HG03139 (cell line): ENCODE measurements around the gene KCNC4.
A peak's percentile ranks its signal among the peaks of the same experiment; 100 is the strongest.

Experiments used
- ATAC-seq: cut with Tn5 transposase; IDR thresholded peaks from one replicate; pipeline ENCODE4 v1.9.1; 2021; ENCODE audit not compliant: unreplicated experiment

KCNC4 gene

DNA sequence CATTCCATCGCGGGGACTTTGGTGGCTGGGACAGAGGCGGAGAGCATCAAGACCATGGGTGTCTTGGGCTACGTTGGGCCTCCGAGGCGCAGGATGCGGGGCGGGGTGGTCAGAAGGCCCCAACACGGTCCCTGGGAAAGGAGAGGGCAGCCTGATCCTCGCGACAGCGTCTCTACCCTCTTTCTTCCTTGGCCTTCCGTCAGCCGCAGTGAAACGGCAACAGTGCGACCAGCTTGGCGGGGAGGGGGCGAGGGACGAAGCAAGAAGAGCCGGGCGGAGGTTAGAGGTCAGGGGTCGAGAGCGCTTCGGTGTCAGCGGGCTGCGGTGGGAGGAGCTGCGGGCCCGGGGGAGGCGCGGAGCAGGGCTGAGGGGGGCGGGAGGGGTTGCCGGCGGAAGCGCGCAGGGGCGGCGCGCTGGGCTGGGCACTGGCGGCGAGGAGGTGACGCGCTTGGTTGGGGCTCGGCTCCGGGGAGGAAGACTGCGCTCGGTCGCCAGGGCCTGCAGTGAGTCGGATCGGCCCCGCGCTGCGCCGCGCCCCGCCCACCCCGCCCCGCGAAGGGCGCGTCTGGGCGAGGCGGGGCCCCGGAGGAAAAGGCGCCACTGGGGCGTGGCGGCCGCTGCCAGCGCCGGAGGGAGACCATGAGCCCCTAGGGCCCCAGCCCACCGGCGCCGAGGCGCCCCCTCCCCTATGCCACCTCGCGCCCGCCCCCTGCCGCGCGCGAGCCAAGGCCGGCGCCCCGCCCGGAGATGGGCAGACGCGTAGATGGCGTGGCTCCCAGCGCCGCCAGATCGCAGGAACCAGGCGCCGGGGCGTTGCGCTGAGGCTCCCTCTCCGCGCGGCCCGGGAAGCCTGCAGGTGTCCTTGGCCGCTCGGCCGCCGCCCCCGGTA is at the start of gene KCNC4:
Gene KCNC4, plus strand, starts transcription at position 600 of the 889 bp plus-strand sequence. CDS start 1,186 bp downstream, outside the sequence.
- ATAC-seq: peak; percentile 85

DNA sequence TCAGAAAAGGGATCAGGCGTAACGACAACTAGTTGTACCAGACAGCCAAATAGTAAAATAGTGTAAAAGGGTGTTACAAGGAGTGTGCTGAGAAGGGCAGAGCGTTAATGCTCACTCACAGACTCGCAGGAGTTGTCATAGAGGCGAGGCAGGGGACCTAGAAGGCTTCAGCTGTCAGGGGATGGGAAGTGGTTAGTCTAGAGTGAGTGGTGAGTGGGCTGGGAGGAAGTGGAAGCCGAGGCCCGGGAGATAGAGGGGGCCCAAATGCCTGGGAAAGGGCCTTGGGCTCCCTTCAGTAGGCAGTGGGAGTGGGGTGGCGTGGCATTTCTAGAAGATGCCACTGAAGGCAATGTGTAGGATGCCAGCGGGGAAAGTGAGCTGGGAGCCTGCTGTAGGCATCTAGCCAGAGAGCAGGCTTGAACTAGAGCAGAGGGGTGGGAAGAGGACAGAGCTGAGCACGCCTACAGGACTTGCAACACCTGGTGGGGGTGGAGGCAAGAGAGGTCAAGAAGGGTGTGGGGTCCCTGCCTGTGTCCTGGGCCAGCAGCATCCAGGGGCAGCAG is 49.5 kb upstream of the KCNC4 start:
- no peak for ATAC-seq

DNA sequence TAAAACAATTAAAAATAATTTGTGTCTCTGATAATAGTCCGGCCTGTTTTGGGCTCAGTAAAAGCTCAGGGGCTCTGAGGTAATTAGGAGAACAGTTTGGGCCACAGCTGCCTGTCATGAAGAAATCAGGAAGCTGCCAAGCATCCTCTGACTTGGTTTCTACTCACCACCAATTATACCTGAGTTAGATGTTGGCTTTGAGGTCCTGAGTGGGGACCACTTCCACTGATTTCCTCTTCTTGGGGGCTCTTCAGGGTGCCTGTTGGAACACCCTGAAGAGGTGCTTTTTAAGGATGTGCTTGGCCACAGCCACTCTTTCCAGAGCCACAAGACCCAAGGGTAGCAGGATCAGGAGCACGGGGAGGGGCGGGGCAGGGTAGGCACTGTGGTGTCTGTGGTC is 48.9 kb upstream of the KCNC4 start:
- no peak for ATAC-seq

DNA sequence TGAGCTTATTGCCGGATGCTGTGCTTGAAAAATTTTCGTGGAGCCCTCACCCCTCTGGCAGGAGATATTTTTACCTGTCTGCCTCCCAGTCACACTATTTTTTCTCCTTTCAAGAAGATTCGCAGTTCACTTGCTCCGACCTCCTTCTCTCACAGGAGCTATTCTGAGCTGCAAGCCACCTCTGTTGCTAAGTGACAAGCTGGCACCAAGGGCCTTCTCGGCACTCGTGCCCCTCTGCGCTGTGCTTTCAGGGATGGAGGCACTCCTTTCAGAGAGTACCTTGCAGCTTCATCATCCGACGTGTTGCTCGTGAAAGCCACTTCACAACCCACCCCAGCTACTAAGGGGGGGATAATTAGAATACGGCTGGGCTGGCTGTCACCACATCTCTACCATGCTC is 48.3 kb upstream of the KCNC4 start:
- no peak for ATAC-seq

DNA sequence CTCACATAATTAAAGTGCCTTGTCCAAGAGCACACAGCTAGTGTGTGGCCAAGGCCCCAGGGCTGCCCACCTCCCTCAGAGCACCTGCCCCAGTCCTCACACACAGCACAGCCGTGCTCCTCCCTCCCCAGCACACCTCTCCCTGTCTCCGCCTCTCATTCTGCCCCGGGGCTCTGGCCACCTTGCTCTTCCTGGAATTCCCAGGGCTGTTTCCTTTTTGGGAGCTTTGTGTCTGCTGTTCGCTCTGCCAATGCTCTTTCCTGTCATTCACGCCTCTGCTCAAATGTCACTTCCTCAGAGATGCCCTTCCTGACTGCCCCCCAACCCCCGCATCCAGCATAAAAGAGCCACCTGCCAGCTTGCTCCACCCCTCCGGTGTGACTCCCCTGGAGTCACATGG is 46.5 kb upstream of the KCNC4 start:
- no peak for ATAC-seq

DNA sequence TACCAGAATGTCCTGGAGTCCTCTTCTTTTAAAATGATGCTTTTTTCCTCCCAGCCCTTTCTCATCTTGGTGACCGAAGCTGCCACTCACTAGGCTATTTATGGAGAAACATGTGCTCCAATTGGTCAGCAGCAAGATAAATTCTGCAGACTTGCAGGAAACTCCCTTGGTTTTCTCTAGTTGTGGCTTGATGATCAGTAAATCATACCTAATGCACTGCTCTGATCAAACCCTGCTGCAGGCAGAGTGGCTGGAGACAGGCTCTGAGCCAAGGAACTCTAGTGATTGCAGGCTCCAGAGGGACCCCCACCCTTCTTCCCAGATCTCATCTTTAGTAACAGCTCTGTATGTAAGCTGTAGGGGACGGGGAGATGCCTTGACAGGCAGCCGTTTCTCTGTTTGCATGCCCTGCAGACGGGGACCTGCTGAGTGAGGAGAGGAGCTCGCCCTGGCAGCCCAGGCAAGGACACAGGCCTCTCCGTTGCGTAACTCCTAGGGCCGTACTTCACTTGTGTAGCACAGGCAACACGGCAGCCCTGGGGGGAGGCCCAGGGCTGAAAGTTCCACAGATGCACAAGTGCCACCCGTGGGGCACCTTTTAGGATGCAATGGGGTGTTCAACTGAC is 45.3 kb upstream of the KCNC4 start:
- ATAC-seq: no peak

DNA sequence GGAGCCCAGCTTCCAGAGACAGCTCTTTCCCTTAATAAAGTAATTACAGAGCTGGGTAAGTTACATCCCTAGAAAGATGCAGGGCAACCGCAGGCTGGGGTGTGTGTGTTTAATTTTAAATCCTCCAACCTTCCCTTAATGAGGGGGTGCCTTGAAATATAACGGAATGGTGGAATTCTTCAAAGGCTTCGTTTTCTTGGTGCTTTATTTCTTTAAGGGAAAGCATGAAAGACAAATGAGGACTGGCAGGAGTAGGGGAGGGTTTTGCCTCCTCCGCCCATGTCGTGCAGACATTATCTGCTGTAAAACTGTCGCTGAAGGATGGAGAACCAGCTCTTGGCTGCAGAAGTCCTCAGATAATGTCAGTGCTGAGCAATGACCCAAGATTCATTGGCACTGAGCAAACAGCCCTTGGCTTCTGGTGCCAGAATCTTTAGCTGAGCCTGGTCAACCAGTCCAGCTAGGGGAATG is 44.3 kb upstream of the KCNC4 start:
- no peak for ATAC-seq

DNA sequence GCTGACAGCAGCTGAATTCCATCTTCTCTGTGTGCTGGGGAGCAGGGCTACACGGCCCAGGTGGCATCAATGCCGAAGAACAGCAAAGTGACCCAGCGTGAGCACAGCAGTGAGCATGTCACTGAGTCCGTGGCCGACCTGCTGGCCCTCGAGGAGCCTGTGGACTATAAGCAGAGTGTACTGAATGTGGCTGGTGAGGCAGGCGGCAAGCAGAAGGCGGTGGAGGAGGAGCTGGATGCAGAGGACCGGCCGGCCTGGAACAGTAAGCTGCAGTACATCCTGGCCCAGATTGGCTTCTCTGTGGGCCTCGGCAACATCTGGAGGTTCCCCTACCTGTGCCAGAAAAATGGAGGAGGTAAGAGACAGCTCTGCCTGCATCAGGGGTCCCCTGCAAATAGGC is 43.3 kb upstream of the KCNC4 start:
- ATAC-seq: no peak

DNA sequence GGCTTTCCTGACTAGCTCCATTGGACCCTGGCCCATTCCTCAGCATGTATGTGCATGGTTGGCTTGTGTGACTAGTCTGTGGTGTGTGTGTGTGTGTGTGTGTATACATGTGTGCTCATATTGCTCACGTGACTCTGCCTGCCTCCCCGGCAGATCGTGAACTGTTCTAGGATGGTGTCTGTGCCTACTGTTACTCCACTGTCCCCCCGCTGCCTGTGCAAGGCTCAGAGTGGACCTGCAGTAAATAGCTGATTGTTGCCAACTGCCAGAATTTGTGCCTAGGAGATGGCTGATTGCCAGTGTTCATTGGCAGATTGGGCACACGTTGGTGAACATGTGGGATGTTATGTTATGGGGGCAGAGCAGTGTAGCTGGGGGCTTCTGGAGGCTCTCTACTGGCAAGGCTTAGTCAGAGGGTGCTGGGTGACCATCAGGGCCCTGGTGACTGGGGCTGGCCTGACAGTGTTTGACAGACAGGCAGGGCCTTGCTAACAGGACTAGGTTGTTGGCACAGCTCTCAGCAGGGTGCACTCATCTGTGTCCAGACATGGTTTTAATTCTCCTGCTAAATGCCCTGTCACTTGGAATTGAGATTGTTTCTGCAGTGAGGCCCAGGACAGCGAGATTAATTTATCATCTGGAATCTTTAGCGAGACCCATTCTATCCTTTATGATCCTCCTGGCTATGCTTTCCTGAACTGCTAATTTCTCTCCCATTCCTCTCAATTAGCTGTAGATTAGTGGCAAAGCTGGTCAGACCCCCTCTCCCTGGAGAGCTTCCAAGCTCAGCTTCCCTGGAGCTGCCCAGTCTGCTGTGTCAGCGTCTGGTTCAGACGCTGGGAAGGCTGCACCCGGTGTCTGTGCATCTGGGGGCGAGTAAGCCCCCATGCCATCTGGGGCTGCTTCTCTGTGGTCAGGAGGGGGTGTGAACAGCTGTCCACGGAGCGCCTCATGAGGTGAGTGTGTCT is 39.1 kb upstream of the KCNC4 start:
- no peak for ATAC-seq

DNA sequence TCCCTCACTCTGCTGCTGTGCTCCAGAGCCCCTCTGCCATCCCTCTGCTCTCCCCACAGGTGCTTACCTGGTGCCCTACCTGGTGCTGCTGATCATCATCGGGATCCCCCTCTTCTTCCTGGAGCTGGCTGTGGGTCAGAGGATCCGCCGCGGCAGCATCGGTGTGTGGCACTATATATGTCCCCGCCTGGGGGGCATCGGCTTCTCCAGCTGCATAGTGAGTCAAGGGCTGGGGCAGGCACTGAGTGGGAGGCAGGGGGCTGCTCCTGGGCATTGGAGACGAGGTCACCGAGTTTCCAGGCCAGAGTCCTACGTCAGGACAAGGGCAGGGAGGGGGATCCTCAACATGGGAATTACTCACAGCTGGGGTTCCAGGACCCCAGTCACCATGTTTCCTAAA is 38.1 kb upstream of the KCNC4 start:
- ATAC-seq: no peak

DNA sequence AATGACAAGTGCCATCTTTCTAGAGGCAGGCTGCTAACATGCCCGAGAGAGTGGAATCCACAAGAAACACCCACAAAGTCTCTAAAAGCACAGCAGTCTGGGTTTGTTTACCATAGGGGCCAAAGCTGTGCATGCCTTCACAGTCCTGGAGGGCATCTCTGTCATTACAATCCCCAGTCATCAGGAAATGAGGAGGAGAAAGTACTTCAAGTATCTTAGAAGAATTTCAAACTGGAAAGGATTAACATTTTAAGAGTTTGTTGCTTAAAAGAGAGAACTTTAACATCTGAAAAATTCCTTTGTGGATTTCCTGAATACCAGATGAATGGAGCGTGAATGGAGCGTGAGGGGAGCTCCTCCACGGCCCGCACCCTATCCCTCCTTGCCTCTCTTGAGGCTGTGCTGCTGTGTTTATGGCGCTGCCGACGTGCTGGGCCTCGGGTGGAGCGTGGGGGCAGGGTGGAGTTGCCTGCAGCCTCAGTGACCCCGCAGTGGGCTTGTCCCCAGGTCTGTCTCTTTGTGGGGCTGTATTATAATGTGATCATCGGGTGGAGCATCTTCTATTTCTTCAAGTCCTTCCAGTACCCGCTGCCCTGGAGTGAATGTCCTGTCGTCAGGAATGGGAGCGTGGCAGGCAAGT is 36.5 kb upstream of the KCNC4 start:
- ATAC-seq: no peak

DNA sequence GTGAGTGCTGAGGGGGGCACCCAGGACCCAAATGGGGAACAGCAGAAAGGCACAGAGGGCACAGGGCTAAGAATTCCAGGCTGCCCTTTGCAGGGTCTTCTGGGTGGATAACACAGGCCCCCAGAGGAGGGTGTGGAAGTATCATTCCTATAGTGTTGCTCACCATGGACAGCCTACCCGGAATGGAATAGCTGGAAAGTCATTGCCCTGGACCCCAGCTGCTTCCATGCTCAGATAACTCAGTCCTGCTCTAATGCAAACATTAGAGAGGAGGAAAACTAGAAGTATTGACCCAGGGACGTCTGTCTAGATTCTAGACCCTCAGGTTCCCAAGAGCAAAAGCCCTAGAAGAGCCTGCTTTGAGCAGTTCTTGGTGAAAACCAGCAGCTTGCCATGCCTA is 35.2 kb upstream of the KCNC4 start:
- no peak for ATAC-seq

DNA sequence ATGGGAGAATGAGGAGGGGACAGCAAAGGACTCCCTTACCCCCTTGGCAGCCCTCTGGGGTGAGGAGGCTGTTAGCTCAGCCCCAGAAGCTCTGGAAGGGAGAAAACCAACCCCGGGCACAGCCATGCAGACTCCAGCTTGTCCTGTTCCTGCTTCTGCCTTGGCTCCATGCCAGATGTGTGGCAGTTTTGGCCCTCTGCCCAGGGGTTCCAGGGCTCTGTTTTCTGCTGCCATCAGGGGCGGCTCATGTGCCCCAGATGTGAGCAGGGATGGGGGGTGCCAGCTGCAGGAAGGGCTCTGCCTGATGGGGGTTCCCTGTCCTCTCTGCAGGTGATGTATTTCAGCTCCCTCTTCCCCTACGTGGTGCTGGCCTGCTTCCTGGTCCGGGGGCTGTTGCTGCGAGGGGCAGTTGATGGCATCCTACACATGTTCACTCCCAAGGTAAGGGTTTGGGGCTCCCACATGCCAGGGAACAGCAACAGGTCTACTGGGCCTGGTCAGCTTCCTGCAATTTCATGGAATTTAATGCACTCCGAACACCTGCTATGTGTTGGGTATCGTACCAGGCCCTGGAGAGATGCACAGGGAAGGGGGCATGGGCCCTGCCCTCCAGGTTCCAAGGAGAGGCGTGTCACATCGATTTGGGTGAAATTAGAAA is 33.7 kb upstream of the KCNC4 start:
- no peak for ATAC-seq

DNA sequence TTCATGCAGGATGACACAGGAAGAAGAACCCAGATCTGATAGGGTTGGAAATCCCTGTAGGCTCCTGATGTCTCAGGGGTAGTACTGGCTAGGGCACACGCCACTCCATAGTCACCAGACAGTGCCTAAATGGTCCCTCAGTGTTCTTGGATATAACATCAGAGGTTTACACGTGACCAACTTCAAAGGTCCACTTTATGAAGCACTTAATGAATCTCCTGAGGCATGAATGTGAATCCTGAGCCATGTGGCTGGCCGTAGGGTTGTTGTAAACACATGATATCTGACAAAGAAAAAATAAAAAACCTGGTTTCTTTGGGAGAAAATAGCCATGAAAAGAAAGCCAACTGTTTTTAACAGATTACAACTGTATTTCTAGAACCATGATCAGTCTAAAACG is 32.3 kb upstream of the KCNC4 start:
- ATAC-seq: no peak

DNA sequence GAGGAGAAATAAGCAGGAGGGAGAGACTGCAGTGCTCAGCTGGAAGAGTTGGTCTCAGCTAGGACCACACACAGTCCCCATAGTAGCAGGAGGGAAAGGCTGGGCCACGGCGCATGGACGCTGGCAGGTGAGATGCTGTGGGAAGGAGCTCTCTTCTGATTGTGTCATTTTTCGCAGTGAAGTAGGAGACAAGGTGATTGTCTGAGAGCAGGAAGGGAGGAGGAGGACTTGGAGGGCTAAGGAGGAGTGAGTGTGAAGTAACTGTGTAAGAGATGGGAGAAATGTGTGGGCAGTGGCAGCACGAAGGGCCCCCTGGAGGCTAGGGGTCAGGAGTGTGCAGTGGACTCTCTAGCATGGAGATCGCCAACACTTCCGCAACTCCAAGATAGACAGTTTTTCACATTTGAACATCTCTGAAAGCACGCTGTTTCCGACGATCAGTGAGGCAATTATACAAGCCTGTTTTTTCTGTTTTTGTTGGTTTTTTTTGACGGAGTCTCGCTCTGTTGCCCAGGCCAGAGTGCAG is 26.4 kb upstream of the KCNC4 start:
- ATAC-seq: no peak

DNA sequence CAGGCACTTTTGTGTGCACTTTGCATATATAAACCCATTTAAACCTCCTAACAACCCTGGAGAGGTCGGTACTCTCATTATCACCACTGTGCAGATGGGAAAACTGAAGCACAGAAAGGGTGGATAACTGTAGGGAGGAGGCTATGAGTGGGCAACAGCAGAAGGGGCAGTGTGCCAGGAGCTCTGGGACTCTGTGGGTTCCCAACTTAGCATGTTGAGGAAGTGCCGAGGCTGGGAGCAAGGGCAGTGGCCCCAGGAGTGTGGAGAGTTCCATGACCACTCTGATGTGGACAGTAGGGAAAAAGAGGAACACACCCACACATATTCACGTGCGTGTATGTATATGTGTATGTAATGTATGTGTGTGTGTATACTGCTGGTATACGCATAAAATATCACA is 25.7 kb upstream of the KCNC4 start:
- ATAC-seq: no peak

DNA sequence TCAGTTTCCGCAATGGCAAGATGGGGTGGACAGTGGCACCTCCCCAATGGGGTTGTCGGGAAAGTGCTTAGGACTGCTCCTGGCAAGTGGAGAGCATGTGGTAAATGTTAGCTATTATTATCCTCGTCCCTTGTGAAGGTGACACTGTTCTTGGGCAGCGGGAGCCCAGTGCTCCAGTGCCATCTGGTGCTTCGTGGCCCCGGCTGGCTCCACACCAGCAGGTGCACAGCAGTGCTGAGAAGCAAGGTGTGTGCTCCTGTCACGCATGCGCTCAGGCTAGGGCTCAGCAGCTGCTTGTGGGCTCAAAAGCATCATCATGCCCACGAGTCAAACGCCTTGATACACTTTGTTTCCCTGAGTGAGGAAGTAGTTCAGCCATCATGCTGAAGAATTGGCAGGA is 24.9 kb upstream of the KCNC4 start:
- ATAC-seq: no peak

DNA sequence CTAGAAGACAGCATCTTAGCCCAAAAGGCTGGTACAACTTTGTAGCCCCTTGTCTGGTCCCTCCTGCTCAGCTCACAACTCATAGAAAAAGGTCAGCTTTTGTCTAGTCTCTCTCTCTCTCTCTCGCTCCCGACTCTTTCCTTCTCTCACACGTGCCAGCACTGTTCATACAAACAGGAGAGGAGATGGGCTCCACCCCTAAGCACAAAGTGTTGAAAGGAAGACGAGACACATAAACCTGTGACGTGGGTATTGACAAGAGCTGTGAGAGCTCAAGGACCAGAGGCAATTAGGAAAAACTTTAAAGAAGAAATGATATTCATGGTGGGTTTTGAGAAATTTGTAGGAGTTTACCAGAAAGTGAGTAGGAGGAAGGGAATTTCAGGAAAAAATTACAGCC is 23.6 kb upstream of the KCNC4 start:
- ATAC-seq: no peak

DNA sequence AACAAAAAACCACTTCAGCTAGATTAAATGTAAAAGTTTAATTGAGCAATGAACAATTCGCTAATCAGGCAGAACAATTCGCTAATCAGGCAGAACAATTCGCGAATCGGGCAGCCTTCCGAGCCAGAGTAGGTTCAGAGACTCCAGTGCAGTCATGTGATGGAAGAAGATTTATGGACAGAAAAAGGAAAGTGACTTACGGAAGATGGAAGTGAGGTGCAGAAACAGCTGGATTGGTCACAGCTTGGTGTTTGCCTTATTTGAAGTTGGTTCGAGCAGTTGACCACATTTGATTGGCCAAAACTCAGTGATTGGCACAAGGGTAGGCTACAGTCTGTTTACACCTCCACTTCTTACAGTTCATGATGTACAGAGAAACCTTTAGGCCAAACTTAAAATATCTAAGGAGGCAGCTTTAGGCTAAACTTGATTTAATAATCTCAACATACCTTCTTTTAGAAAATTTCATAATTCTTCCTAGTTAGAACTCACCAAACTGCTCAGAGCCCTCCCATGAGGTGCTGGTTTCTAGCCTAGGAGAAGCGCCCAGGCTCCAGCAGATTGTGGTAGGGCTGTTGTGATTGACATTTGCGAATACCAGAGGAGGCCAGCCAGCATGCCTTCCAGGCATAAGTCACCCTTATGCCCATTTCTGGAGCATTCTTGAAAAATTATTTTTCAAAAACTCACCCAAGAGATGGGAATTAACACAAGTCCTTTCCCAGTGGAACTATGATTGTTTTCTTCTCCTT is 22.8 kb upstream of the KCNC4 start:
- no peak for ATAC-seq
